Neutrophil (primary cell): ENCODE measurements around the gene NDUFS3.

Experiments
- H3K27ac ChIP-seq: fragments of 200-600 bp; sonication (generic); 2 replicates; pipeline ENCODE4 v1.5.1; 2016; ENCODE audit warnings: mild to moderate bottlenecking, moderate library complexity
- H3K27me3 ChIP-seq: fragments of 200-600 bp; sonication (generic); 2 replicates; pipeline ENCODE4 v1.6.0; 2016; ENCODE audit warnings: mild to moderate bottlenecking
- H3K36me3 ChIP-seq: fragments of 200-600 bp; sonication (generic); 2 replicates; pipeline ENCODE4 v1.5.1; 2017
- H3K4me1 ChIP-seq, 2 experiments: fragments of 200-600 bp in 1 of 2; sonication (generic) in 1 of 2; 1 replicate in 1 of 2; 2 replicates in 1 of 2; pipeline versions ENCODE4 v1.5.1 to v1.6.1; 2013 to 2016; ENCODE audit warnings: low read depth in 1 of 2, low read length in 1 of 2, mild to moderate bottlenecking in 1 of 2, moderate library complexity in 1 of 2; ENCODE audit not compliant: control insufficient read depth in 1 of 2, insufficient read depth in 1 of 2
- H3K4me3 ChIP-seq, 2 experiments: fragments of 200-600 bp in 1 of 2; sonication (generic) in 1 of 2; 1 replicate in 1 of 2; 2 replicates in 1 of 2; pipeline ENCODE4 v1.5.1; 2013 to 2016; ENCODE audit warnings: low read depth in 1 of 2, low read length in 1 of 2, mild to moderate bottlenecking in 1 of 2, moderate library complexity in 1 of 2
- H3K9me3 ChIP-seq: fragments of 200-600 bp; sonication (generic); 2 replicates; pipeline ENCODE4 v1.5.1; 2016
- CTCF ChIP-seq: fragments of 200-600 bp; sonication (generic); IDR thresholded peaks from 2 replicates; pipeline ENCODE4 v1.5.1; 2016; ENCODE audit warnings: antibody characterized with exemption

NDUFS3 gene

GRCh38 chr11:47615249-47615648 is 36.4 kb downstream of the NDUFS3 start:
- Histone ChIP-seq H3K9me3 (no peaks in the 10 kb centered on the region), H3K4me1 (no peaks in the 10 kb centered on the region), H3K4me3 (no peak overlapping the region), H3K36me3 (peaks cover 39% of the 10 kb centered on the region), H3K27ac (no peak overlapping the region), H3K27me3 (no peaks in the 10 kb centered on the region)
- TF ChIP-seq CTCF = no peak

GRCh38 chr11:47616726-47617416 is 38.0 kb downstream of the NDUFS3 start:
- Histone ChIP-seq H3K36me3 (peaks cover 43% of the 10 kb centered on the region), H3K4me1 (no peaks in the 10 kb centered on the region), H3K9me3 (no peaks in the 10 kb centered on the region), H3K27ac (no peak overlapping the region), H3K4me3 (no peak overlapping the region), H3K27me3 (no peaks in the 10 kb centered on the region)
- TF ChIP-seq CTCF = no peak

DNA sequence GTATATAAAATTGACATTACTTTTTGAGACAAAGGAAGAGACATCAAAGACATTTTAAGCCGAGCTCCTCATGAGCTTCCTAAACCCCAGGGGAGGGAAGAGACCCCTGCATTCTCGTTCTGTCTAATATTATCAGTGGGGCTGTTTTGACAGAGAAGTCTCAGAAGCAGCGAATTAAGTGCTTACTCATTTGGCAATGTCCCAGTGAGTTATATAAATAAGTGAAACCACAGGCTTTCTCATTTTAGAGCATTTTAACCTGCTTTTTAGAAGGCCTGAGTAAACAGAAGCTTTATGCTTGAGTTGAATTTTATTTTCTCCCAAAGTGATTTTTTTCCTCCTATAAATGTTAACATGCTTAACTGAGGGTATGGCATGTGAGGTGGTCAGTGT is 38.5 kb downstream of the NDUFS3 start:
- Histone ChIP-seq H3K27ac (no peak overlapping the region), H3K27me3 (no peaks in the 10 kb centered on the region), H3K4me3 (no peak overlapping the region), H3K4me1 (no peaks in the 10 kb centered on the region), H3K36me3 (peaks cover 48% of the 10 kb centered on the region), H3K9me3 (no peaks in the 10 kb centered on the region)
- TF ChIP-seq CTCF = no peak

DNA sequence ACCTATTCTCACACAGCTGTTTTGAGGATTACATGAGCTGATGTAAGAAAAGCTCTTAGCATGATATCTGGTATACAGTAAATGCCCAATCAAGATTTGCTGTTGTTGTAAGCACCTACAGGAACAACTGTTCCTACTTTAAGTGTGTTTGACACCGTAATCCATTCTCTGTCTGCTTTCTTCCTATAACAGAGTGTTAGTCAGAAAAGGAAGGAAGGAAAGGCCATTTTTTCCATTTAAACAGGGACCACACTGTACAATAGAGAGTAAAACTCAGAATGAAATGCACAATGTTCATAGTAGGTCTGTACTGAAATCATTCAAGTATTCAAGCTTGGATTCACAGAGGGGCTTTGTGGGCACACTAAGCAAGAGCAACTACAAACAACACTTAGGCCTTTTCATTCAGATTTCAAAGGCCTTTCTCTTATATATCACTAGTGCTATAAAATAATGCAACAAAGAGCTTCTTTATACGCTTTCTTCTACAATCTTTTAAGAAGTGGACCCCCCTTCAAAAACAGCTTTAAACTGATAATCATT is 42.0 kb downstream of the NDUFS3 start:
- no peak overlapping the region for H3K4me3 ChIP-seq
- H3K9me3 ChIP-seq = no peaks in the 10 kb centered on the region
- H3K27ac ChIP-seq = no peak overlapping the region
- no peak for TF ChIP-seq CTCF
- no peaks in the 10 kb centered on the region for H3K4me1 ChIP-seq
- no peaks in the 10 kb centered on the region for H3K27me3 ChIP-seq
- peaks cover 79% of the 10 kb centered on the region for H3K36me3 ChIP-seq

GRCh38 chr11:47626234-47626633 is 47.4 kb downstream of the NDUFS3 start:
- peaks cover 91% of the 10 kb centered on the region for H3K36me3 ChIP-seq
- H3K27me3 ChIP-seq = no peaks in the 10 kb centered on the region
- TF ChIP-seq CTCF = no peak
- no peaks in the 10 kb centered on the region for H3K4me1 ChIP-seq
- H3K4me3 ChIP-seq = no peak overlapping the region
- no peak overlapping the region for H3K27ac ChIP-seq
- no peaks in the 10 kb centered on the region for H3K9me3 ChIP-seq
